ENCODE data around the gene PIK3CD. TPM values are rescaled to one million over a fixed set of nuclear protein-coding genes. Genes with fewer than 3 reads are reported as not detected.

Gene PIK3CD
- total and polyA plus RNA-seq, 12 donors, result 1.3 to 16.4 (median 9.1) TPM

- Histone ChIP-seq H3K9me3 (replicated peaks in 1 of 3) (no peaks in the 10 kb centered on the region), H3K36me3 (replicated peaks in 1 of 2) (peaks cover 0 to 12% of the 10 kb centered on the region in 2 donors), H3K4me3 (no peak overlapping the region), H3K27me3 (no peaks in the 10 kb centered on the region), H3K4me1 (replicated peaks in 1 of 2) (peaks cover 0 to 15% of the 10 kb centered on the region in 2 donors), H3K27ac (no peak overlapping the region)
- TF ChIP-seq POLR2A (IDR thresholded peaks at IDR 0.05) (no peak), CTCF (IDR thresholded peaks at IDR 0.05) (no peak)
- no peak for DNase-seq
- 66 to 80% (median 73%) methylated on average over 6 of the region's 6 CpGs for WGBS, 4 donors
- intact Hi-C loops (cut with DNase I), result no loop called here
Measured at GRCh38 chr1:9714257-9714718, 62.8 kb downstream of the PIK3CD start.

GRCh38 chr1:9715536-9716226, 64.2 kb downstream of the PIK3CD start:
- H3K9me3 ChIP-seq (replicated peaks in 1 of 3), result no peaks in the 10 kb centered on the region
- no peak overlapping the region for H3K4me3 ChIP-seq
- H3K4me1 ChIP-seq (replicated peaks in 1 of 2), result peaks cover 0 to 19% of the 10 kb centered on the region in 2 donors
- TF ChIP-seq POLR2A (IDR thresholded peaks at IDR 0.05) (no peak), CTCF (IDR thresholded peaks at IDR 0.05) (no peak)
- no peaks in the 10 kb centered on the region for H3K27me3 ChIP-seq
- H3K27ac ChIP-seq, result no peak overlapping the region
- WGBS, 4 donors, result 80 to 93% (median 91%) methylated on average over 3 to 40 of the region's 40 CpGs
- intact Hi-C loops (cut with DNase I), result no loop called here
- peaks cover 0 to 7% of the 10 kb centered on the region in 2 donors for H3K36me3 ChIP-seq (replicated peaks in 1 of 2)
- no peak for DNase-seq

GRCh38 chr1:9716404-9717192, 65.1 kb downstream of the PIK3CD start:
- Histone ChIP-seq H3K27me3 (no peaks in the 10 kb centered on the region), H3K4me3 (peak overlapping the region in 1 of 4 donors; percentile 28), H3K36me3 (replicated peaks in 1 of 2) (no peaks in the 10 kb centered on the region), H3K27ac (peak overlapping the region in 2 of 5 donors; percentile 26 to 72), H3K9me3 (replicated peaks in 1 of 3) (no peaks in the 10 kb centered on the region), H3K4me1 (replicated peaks in 1 of 2) (peaks cover 0 to 19% of the 10 kb centered on the region in 2 donors)
- intact Hi-C loops (cut with DNase I), result no loop called here
- TF ChIP-seq POLR2A (IDR thresholded peaks at IDR 0.05) (no peak), CTCF (IDR thresholded peaks at IDR 0.05) (no peak)
- peak in 1 of 7 donors; percentile 23 for DNase-seq
- WGBS, 4 donors, result 89 to 93% (median 92%) methylated on average over 15 to 29 of the region's 29 CpGs
